ENCODE data around the gene SC5D.

SC5D gene

GRCh38 chr11:121310908-121311307 lies 18.3 kb downstream of the SC5D start:
- no peak for DNase-seq (ENCODE audit: low read depth)
- no peak overlapping the region for H3K4me3 ChIP-seq (ENCODE audit: low read depth, low read length)
- no peak for TF ChIP-seq CTCF (IDR thresholded peaks at IDR 0.05; ENCODE audit: insufficient read depth, low read depth, low read length, missing control alignments)

- no peak overlapping the region for H3K4me3 ChIP-seq (ENCODE audit: low read depth, low read length)
- DNase-seq (ENCODE audit: low read depth) = no peak
- no peak for TF ChIP-seq CTCF (IDR thresholded peaks at IDR 0.05; ENCODE audit: insufficient read depth, low read depth, low read length, missing control alignments)
These were observed 18.8 kb downstream of the SC5D start for GRCh38 chr11:121311373-121311772.

- no peak for DNase-seq (ENCODE audit: low read depth)
- no peak overlapping the region for H3K4me3 ChIP-seq (ENCODE audit: low read depth, low read length)
- TF ChIP-seq CTCF (IDR thresholded peaks at IDR 0.05; ENCODE audit: insufficient read depth, low read depth, low read length, missing control alignments) = no peak
These were observed 19.9 kb downstream of the SC5D start for GRCh38 chr11:121312483-121312882.

GRCh38 chr11:121318848-121319834 lies 26.6 kb downstream of the SC5D start:
- peak; percentile 69 for DNase-seq (ENCODE audit: low read depth)
- TF ChIP-seq CTCF (IDR thresholded peaks at IDR 0.05; ENCODE audit: insufficient read depth, low read depth, low read length, missing control alignments) = peak; percentile 75
- no peak overlapping the region for H3K4me3 ChIP-seq (ENCODE audit: low read depth, low read length)

GRCh38 chr11:121321614-121322243 lies 29.2 kb downstream of the SC5D start:
- H3K4me3 ChIP-seq (ENCODE audit: low read depth, low read length) = no peak overlapping the region
- peak; percentile 54 for TF ChIP-seq CTCF (IDR thresholded peaks at IDR 0.05; ENCODE audit: insufficient read depth, low read depth, low read length, missing control alignments)
- peak; percentile 76 for DNase-seq (ENCODE audit: low read depth)

- no peak for TF ChIP-seq CTCF (IDR thresholded peaks at IDR 0.05; ENCODE audit: insufficient read depth, low read depth, low read length, missing control alignments)
- H3K4me3 ChIP-seq (ENCODE audit: low read depth, low read length) = no peak overlapping the region
- no peak for DNase-seq (ENCODE audit: low read depth)
These were observed 30.6 kb downstream of the SC5D start for GRCh38 chr11:121323046-121323607.
